Measurements from ENCODE around the gene PKMYT1.
"Not testable (repeated sequence)": the region's sequence is repeated elsewhere in the genome, so short reads cannot be mapped to it uniquely, and the experiment has no call there.

PKMYT1 gene

DNA sequence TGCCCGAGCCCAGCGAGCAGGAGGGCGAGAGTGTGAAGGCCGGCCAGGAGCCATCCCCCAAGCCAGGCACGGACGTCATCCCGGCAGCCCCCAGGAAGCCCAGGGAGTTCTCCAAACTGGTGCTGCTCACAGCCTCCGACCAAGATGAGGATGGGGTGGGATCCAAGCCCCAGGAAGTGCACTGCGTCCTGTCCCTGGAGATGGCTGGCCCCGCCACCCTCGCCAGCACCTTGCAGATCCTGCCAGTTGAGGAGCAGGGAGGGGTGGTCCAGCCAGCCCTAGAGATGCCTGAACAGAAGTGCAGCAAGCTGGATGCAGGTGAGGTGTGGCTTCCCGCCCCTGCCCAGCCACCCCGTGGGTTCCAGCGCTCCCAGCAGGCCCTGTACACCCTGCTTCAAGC lies 50.6 kb downstream of the PKMYT1 start:
- DNase-seq = no peak

DNA sequence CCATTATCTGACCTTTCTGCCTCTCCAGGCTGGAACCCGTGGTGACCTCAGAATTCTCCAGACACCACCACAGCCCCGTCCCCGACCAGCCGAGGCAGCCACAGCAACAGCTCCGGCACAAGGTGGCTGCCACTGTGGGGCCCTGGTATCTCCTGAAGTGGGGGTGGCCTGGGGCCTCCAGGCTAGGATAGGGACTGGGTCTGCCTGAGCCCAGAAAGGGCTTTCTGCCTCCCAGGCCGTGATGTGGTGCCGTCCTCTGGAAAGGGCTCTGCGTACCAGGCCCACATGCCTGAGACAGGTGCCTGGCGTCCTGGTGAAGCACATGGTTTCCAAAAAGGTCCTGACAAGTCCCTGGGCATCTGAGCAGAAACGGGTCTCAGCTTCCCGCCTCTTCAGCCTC lies 51.5 kb downstream of the PKMYT1 start:
- DNase-seq = no peak

DNA sequence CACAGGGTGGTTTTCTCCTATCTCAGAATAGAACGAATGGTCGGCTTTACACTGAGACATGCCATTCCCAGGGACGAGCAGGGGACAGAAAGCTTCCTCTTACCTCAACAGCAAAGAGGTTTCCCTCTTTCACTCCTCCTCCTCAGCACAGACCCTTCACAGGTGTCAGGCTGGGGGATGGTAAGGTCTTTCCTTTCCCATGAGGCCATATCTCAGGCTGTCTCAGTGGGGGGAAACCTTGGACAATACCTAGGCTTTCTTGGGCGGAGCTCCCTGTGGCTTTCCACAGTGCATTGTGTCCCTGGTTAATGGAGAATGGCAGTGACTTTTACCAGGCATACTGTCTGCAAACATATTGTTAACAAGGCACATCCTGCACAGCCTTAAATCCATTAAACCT lies 52.1 kb downstream of the PKMYT1 start:
- DNase-seq = not testable (repeated sequence)

DNA sequence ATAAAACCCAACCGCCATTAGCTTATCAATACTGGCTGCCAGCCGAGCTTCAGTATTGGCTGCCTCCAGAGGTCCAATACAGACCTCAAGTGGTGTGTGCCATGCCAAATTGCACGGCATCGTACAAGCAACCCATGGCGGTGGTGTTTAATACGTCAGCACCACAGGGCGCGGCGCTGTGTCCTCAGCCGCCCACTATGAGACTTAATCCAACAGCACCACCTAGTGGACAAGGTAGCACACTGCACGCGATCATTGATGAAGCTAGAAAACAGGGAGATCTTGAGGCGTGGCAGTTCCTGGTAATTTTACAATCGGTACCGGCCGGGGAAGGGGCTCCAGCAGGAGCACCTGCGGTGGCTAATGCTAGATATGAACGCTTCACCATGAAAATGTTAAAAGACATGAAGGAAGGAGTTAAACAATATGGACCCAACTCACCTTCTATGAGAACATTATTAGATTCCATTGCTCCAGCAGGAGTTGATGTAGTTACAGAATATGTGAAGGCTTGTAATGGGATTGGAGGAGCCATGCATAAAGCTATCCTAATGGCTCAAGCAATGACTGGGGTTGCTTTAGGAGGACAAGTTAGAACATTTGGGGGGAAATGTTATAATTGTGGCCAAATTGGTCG lies 53.1 kb downstream of the PKMYT1 start:
- peak; percentile 83 for DNase-seq

DNA sequence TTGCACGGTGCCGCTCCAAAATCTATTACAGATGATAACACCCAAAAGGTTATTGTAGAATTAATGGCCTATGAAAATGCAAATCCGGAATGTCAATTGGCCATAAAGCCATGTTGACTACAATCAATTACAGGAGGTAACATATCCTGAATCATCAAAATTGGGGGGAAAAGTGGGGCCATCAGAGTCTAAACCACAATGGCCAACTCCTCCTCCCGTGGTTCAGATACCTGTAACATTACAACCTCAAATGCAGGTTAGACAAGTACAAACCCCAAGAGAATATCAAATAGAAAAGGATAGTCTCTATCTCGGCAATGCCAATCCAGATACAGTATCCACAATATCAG lies 53.6 kb downstream of the PKMYT1 start:
- DNase-seq = no peak

DNA sequence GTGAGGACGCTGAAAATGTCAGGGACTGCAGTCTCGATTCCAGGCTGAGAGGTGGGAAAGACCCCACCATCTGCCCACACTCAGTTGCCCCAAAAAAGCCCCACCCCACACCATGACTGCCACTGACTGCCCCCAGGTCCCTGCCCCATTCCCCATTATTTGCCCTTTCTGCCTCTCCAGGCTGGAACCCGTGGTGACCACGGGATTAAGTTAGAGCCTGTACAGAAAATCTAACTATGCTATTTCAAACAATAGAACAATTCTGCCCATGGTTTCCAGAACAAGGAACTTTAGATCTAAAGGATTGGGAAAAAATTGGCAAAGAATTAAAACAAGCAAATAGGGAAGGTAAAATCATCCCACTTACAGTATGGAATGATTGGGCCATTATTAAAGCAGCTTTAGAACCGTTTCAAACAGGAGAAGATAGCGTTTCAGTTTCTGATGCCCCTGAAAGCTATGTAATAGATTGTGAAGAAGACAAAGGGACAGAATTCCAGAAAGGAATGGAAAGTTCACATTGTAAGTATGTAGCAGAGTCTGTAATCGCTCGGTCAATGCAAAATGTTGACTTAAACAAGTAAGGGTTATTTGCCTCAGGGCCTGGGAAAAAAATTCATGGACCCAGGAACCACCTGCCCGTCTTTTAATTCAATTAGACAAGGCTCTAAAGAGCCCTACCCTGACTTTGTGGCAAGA lies 54.1 kb downstream of the PKMYT1 start:
- no peak for DNase-seq

DNA sequence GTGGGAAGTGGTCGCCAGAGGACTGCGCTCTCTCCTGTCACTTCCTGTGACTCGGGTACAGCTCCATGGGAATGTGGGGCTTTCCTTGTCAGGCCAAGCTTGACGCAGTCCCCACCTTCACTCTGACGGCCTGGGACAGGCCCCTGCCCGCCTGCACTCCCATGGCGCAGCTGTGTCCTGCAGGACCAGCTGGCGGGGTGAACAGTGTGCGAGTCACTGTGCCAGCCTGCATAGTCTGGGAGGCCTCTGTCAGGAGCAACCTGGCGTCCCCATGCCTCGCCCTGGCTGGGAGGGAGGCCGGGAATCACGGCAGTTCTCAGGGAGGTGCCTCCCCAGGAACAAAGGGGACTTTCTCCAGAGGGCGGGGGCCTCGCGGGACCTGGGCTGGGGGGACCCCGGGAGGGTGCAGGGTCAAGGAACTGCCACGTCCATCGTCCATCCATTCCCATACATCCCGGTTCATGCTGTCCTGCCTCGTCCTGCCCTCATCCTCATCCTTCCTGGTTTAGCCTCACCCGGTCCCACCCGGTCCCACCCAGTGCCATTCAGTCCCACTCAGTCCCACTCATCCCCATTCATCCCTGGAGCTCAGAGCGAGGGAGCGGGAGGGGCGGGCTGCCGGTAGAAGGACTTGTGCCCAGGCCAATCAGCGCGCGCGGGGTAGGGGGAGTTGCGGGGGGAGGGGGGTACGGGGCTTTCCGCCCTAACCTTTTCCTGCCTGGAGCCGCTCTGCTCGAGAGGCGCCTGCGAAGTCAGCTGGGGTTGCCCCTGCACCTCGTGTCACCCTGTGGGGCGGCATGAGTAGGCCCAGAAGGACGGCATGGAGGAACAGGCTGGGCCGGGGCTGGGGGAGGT lies 55.1 kb downstream of the PKMYT1 start:
- DNase-seq = no peak

DNA sequence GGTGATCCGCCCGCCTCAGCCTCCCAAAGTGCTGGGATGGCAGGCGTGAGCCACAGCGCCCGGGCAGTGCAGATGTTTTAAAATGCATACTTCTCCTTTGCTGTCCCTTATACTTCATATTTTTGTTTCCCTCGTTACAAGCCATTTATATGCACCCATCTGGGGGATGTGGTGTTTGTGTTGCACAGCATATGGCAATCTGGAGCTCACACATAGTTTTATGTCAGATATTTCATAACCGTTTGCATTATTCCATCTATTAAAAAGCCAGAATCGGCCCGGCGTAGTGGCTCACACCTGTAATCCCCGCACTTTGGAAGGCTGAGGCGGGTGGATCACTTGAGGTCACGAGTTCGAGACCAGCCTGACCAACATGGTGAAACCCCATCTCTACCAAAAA lies 56.8 kb downstream of the PKMYT1 start:
- no peak for DNase-seq
